Activated T-cell treated with anti-CD3 and anti-CD28 coated beads, Interleukin-2, amount 50 U/mL, for 4 hours (primary cell): ENCODE measurements around the gene LIN54. TPM values are rescaled to one million over a fixed set of nuclear protein-coding genes. Genes with fewer than 3 reads are reported as not detected.

Experiments used
- ATAC-seq, 2 donors: fragments of 200-7000 bp; cut with Tn5 transposase; one replicate each; pipeline ENCODE4 v1.10.0; 2021
- DNase-seq: peaks from one replicate; pipeline ENCODE4 v3.0.0-alpha.2; 2020
- H3K27me3 Mint-ChIP-seq: one replicate; pipeline ENCODE4 v1.8.0; 2021; ENCODE audit warnings: low read depth, mixed read lengths
- H3K36me3 Mint-ChIP-seq: one replicate; pipeline ENCODE4 v1.8.0; 2022; ENCODE audit warnings: mixed read lengths; ENCODE audit not compliant: insufficient read depth
- H3K4me1 Mint-ChIP-seq: one replicate; pipeline ENCODE4 v1.8.0; 2021; ENCODE audit warnings: low read depth, mixed read lengths
- H3K4me3 Mint-ChIP-seq: one replicate; pipeline ENCODE4 v1.8.0; 2021; ENCODE audit warnings: mild to moderate bottlenecking, moderate library complexity, mixed read lengths
- H3K9me3 Mint-ChIP-seq: one replicate; pipeline ENCODE4 v1.8.0; 2021; ENCODE audit warnings: mixed read lengths
- total RNA-seq, 3 donors: library from RNA; stranded (reverse); gene quantifications; one replicate each; pipeline ENCODE4 v1.2.1, GENCODE V29; 2021

The LIN54 gene
- total RNA-seq, 3 donors from 2014 or later, result 14.7 to 15.3 (median 14.8) TPM

DNA sequence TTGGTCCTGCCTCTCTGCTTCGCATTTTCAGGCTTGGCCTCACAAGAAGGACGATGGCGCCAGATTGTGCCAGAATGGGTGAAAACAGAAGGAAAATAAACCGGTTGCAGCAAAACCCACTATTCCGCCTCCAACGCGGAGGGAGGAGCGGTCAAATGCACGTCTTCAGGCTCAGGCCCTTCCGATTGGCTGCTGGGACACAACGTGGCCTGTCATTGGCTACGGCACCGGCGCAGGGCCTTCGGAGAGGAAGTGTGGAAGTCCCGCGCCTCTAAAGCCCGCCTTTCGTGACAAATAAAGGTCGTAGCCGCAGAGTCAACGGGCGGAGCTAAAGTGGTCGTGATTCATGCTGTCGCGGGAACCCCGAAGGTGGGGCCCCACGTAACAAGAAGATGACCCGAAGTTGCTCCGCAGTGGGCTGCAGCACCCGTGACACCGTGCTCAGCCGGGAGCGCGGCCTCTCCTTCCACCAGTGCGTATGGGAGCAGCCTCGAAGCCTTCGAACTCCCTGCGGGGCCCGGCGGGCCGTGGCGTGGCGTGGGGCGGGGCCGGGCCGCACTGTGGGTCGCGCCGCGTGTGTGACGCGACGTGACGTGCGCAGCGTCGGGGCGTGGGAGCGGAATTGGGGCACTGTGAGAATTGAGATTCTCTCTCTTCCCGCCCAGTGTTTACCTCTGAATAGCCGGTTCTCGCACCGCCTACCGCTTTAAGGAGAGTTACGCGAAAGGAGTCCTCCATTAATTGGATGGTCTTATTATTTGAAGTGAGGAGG lies 110.0 kb downstream of the LIN54 start, which contains the start of gene THAP9:
Gene THAP9 (plus strand): TSS at position 325 of the 772 bp plus-strand sequence. CDS start 68 bp downstream, at position 393.
- ATAC-seq (peak; percentile 92 to 93), DNase-seq (peak; percentile 95)
- peaks cover 35% of the 10 kb centered on the region for H3K4me1 Mint-ChIP-seq
- H3K4me3 Mint-ChIP-seq, result no peak within 1 kb of the TSS
- H3K36me3 Mint-ChIP-seq, result peaks cover 11% of the 10 kb centered on the region
- H3K27me3 Mint-ChIP-seq, result no peaks in the 10 kb centered on the region
- H3K9me3 Mint-ChIP-seq, result no peaks in the 10 kb centered on the region

DNA sequence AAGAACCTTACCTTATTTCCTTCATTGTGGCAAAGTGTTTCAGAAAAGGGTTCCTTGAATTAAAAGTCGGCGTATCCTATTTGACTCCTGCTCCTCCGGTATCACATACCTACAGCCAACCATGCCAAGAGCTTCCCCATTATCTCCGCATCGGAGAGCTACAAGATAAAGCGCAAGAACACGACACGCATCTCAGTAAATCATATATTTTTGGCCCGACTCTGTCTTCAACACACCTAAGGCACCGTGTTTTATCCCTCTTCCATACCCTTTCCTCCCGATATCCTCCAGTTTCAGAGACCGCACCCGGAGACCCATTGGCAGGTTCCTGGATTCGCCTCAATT lies 110.6 kb downstream of the LIN54 start:
- Mint-ChIP-seq H3K4me3 (no peak overlapping the region), H3K4me1 (peaks cover 31% of the 10 kb centered on the region), H3K9me3 (no peaks in the 10 kb centered on the region), H3K36me3 (peaks cover 12% of the 10 kb centered on the region), H3K27me3 (no peaks in the 10 kb centered on the region)
- DNase-seq, result no peak
- peak; percentile 2 to 5 for ATAC-seq

DNA sequence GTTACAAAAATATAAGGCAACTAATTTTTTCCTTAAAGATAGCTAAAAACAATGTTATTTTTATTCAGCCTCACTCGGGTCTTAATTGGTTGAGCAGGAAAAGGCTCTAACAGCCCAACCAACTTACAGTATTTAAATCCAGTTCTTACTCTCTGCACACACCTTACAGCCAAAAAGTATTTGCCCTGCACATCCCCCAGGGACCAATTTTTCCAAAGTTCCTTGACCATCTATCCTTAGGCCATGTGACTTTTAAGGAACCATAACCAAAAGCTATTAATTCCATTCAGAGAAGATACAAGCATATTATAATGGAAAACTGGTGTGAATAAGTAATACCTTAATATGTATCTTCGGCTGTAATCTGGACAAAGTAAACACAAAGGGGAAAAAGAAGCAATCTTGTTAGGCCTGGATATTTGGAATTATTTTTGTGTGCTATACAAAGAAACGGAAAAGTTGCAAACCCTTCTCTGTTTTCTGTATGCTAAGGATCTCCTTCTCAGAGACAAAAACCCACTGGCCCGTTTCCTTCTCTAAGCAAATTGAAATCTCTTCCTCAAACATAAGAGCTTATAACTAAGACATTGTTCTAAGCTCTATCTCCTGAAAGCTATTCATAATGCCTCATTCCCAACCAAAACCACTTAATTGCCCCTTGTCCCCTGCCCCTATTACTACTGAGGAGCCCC lies 111.1 kb downstream of the LIN54 start:
- H3K4me1 Mint-ChIP-seq, result peaks cover 28% of the 10 kb centered on the region
- no peak overlapping the region for H3K4me3 Mint-ChIP-seq
- H3K9me3 Mint-ChIP-seq, result no peaks in the 10 kb centered on the region
- ATAC-seq (no peak), DNase-seq (no peak)
- peaks cover 15% of the 10 kb centered on the region for H3K36me3 Mint-ChIP-seq
- H3K27me3 Mint-ChIP-seq, result no peaks in the 10 kb centered on the region

DNA sequence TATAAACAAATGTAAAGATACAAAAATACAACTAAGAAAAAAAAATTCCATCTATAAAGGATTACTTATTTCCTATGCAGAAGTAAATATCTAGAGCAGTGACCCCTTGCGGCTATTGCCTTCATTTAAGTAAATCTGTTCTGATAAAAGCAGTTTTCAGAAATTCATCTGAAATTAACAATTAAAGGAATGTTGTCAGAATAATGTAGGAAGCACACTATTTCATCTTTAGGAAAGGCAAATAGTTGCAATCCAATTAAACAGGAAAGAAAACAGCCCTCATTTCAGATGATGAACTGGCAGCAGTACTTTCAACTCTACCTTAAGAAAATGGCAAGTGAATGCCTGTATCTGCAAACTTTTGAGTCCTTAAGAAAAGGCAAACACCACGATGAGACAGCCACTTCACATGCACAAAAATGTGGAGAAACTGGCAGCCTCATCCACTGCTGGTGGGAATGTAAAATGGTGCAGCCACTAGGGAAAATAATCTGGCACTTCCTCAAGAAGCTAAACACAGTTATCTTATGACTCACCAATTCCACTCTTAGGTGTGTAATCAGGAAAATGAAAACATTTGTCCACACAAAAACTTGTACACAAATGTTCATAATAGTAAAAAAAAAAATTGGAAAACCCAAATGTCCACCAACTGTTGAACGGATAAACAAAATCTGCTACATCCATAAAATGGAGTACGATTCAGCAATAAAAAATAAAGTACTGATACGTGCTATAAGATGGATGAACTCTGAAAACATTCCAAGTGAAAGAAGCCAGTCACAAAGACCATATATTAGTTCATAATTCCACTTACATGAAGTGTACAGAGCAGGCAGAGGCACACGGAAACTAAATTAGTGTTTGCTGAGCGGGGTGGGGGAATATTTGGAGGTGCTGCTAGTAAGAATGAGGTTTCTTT lies 112.0 kb downstream of the LIN54 start:
- Mint-ChIP-seq H3K4me1 (peaks cover 25% of the 10 kb centered on the region), H3K27me3 (no peaks in the 10 kb centered on the region), H3K4me3 (no peak overlapping the region), H3K36me3 (peaks cover 23% of the 10 kb centered on the region), H3K9me3 (no peaks in the 10 kb centered on the region)
- no peak for ATAC-seq
- DNase-seq, result no peak

DNA sequence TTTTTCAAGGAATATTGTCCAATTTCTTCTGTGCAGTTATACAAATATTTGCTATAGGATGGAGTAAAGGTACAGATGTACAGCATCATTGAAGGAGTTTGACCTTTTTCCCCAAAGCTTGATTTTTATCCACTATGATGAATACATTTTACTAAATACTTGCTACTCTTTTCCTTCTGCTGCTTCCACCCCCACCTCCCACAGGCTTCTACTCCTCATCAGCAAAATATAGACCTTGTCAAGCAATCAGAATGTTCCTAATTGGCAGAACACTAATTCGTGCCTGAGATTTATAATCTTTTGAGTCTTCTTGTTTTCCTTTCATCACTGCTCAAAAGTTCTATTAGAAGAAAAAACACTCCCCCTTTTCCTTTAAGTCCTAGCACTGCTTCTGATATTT lies 113.9 kb downstream of the LIN54 start:
- Mint-ChIP-seq H3K4me3 (no peak overlapping the region), H3K36me3 (peaks cover 23% of the 10 kb centered on the region), H3K27me3 (no peaks in the 10 kb centered on the region), H3K9me3 (no peaks in the 10 kb centered on the region), H3K4me1 (peaks cover 27% of the 10 kb centered on the region)
- ATAC-seq, result no peak
- no peak for DNase-seq

DNA sequence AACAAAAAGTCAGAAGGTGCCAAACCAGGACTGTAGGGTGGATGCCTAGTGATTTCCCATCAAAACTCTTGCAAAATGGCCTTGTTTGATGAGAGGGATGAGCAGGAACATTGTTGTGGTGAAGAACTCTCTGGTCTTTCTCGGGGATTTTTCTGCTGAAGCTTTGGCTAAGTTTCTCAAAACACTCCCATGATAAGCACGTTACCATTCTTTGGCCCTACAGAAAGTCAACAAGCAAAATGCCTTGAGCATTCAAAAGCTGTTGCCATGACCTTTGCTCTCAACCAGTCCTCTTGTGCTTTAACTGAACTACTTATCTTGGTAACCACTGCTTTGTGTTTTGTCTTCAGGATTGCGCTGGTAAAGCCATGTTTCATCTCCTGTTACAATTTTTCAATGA lies 116.7 kb downstream of the LIN54 start:
- DNase-seq (no peak), ATAC-seq (no peak)
- Mint-ChIP-seq H3K27me3 (no peaks in the 10 kb centered on the region), H3K9me3 (no peaks in the 10 kb centered on the region), H3K36me3 (peaks cover 23% of the 10 kb centered on the region), H3K4me3 (no peak overlapping the region), H3K4me1 (peaks cover 34% of the 10 kb centered on the region)

DNA sequence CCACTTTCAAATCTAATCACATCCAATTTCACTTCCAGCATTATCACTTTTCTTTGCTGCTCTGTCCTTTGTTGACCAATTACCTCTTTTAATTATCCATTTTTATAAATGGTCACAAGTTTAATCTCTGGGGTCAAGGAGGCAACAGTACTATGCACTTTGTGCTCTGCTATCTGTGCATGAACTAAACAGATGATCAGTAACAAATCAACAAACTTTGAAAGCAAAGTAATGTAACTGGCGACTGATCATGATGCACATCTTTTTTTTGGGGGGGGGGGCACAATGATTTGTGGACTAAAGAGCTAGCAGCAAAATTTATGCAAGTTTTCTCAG lies 118.2 kb downstream of the LIN54 start:
- Mint-ChIP-seq H3K4me1 (peaks cover 27% of the 10 kb centered on the region), H3K27me3 (no peaks in the 10 kb centered on the region), H3K9me3 (no peaks in the 10 kb centered on the region), H3K36me3 (peaks cover 22% of the 10 kb centered on the region), H3K4me3 (peak overlapping the region; percentile 16)
- ATAC-seq (no peak), DNase-seq (no peak)

DNA sequence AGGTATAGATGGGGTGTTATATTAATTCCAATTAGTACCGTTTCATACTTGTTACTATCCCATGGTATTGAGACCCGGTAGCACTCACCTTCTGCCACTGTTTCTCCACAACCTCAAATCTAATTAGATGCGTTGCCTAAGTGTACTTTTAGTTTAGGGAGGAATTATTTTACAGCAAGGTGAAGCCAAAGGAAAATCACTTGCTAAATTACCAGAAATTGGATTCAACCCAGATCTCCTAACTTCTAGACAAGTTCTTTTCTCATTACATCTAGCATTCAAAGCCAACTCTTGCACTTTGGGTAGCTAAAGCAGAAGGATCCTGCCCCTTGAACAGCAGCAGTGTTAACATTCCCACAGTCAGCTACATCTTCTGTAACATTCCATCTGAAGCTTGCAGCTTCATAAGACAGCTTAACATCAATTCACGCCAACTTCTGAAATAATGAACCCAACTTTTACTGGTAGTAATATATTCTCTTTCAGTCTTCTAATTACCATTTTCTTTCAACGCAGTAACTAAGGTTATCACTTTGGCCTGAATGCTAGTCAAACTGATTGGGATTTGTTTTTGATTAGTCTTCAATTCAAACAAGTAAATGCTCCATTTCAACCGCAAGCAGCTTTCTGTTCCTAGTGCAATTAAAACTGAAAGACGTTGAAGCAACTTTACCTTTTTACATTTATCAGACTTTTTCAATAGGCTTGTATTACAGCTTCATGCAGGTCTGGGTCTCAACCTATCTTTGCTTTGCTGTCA lies 118.7 kb downstream of the LIN54 start:
- H3K4me3 Mint-ChIP-seq, result peak overlapping the region; percentile 90
- H3K4me1 Mint-ChIP-seq, result peaks cover 27% of the 10 kb centered on the region
- no peaks in the 10 kb centered on the region for H3K9me3 Mint-ChIP-seq
- DNase-seq, result no peak
- ATAC-seq, result no peak
- peaks cover 18% of the 10 kb centered on the region for H3K36me3 Mint-ChIP-seq
- H3K27me3 Mint-ChIP-seq, result no peaks in the 10 kb centered on the region

DNA sequence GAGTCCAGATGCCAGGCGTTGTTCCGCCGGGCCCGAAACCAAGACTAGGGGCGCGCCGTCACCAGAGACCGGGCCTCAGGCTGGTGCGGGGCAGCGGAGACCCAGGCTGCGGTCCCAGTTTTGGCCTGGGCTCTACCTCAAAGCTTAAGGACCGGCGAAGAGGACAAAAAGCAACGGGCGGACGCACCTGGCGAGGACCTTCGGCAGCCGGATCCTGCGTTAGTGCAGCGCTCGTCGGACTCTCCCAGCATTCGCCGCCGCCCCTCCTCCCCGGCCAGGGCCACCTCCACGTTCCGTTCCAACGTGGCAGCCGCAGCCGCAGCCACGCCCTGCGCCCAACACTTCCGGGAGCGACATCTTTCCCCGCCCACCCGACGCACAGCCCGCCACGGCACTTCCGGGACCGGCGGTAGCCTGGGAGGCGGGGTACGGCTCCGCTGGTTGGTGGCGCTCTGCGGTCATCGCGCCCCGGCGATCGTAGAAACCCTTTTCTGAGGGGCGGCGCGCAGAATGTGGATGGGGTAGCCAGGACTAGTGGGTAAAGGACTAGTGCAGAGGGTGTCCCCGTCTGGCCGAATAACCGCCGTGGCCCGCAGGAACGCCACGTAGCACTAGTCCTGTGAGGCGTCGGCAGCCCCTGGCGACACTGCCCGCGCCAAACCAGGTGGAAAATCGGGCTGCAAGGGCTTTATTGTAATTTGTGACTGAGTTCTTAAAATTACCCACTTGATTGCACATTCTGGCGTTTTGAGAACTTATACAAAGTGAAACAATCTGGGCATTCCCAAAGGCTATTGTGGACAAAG lies 119.5 kb downstream of the LIN54 start, which contains the start of gene SEC31A:
Gene SEC31A (minus strand): TSS at position 253 of the 806 bp plus-strand sequence. CDS start 9,217 bp downstream, outside the sequence.
- ATAC-seq (peak; percentile 96 to 97), DNase-seq (peak; percentile 95)
- no peaks in the 10 kb centered on the region for H3K27me3 Mint-ChIP-seq
- H3K9me3 Mint-ChIP-seq, result no peaks in the 10 kb centered on the region
- H3K4me3 Mint-ChIP-seq, result peak within 1 kb of the TSS; percentile 90
- H3K36me3 Mint-ChIP-seq, result peaks cover 15% of the 10 kb centered on the region
- peaks cover 29% of the 10 kb centered on the region for H3K4me1 Mint-ChIP-seq

DNA sequence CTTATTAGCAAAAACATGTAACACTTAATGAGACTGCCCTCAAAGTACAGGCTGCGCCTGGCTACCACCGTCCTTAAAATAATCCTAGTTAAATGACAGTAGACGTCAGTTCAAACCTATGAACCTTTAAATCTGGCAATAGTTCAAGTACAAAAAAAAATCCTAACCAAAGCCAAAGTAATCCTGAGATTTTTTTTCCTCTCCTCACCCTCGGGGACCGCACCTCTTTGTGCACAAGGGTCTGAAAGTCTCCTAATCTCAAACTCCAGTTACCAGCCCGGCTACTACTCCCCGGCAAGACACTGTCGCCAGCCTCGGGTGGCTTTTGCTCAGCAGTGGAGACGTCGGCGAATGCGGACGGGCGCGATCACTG lies 120.1 kb downstream of the LIN54 start:
- Mint-ChIP-seq H3K4me3 (peak overlapping the region; percentile 90), H3K4me1 (peaks cover 34% of the 10 kb centered on the region), H3K36me3 (peaks cover 14% of the 10 kb centered on the region), H3K27me3 (no peaks in the 10 kb centered on the region), H3K9me3 (no peaks in the 10 kb centered on the region)
- ATAC-seq, result no peak
- no peak for DNase-seq

DNA sequence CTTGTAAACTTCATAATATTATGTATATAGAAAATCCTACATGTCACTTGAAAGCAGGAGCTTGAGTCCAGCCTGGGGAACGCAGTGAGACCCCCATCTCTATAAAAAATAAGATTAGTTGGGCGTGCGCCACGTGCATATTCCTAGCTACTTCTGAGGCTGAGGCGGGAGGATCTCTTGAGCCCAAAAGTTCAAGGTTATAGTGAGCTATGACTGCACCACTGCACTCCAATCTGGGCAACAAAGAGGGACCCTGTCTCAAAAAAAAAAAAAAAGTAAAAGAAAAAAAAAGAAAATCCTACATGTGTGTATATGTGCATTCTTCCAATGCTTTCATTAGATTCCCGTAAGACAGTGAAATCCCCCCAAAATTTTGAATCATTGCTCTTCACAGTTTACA lies 121.3 kb downstream of the LIN54 start:
- no peaks in the 10 kb centered on the region for H3K9me3 Mint-ChIP-seq
- H3K36me3 Mint-ChIP-seq, result peaks cover 8% of the 10 kb centered on the region
- H3K27me3 Mint-ChIP-seq, result no peaks in the 10 kb centered on the region
- ATAC-seq (no peak), DNase-seq (no peak)
- H3K4me1 Mint-ChIP-seq, result peaks cover 41% of the 10 kb centered on the region
- peak overlapping the region; percentile 90 for H3K4me3 Mint-ChIP-seq

DNA sequence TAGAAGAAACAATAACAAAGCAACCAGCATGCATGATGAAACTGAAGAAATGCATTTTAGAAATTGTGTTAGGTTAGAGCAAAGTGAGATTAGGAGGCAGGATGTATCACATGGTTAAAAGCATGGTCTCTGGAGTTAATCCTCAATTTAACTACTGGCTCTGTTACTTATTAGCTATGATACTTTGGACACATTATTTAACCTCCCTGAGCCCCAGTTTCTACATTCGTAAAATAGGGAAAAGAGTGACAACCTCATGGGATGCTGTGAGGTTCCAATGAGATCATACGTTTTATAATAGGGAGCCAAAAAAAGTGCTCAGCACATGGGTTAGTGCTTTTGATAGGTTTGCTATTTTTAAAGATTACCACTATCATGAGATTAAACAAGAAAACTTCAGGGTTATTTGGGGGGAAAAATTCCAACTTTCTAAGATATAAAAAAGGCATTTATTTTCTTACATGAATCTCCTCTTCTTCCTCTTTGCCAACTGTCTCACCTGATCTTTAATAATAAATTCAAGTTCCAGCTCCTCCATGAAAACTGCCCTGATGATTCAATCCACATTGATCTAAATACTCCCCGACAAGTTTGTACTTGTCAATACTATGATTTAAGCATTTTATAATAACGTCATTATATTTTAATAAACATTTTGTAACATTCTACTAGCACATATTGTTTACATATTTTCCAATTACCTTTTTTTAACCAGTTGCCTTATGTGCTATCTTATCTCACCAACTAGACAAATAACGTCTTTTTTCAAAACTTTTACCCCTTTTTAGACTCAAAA lies 124.3 kb downstream of the LIN54 start:
- H3K4me3 Mint-ChIP-seq, result no peak overlapping the region
- H3K27me3 Mint-ChIP-seq, result no peaks in the 10 kb centered on the region
- no peaks in the 10 kb centered on the region for H3K9me3 Mint-ChIP-seq
- DNase-seq (no peak), ATAC-seq (no peak)
- H3K4me1 Mint-ChIP-seq, result peaks cover 40% of the 10 kb centered on the region
- peaks cover 10% of the 10 kb centered on the region for H3K36me3 Mint-ChIP-seq
